HG02840 (cell line): ENCODE measurements around the gene IRF8.
"Not testable (repeated sequence)": the region's sequence is repeated elsewhere in the genome, so short reads cannot be mapped to it uniquely, and the experiment has no call there.

ENCODE experiments used
- ATAC-seq: cut with Tn5 transposase; IDR thresholded peaks from one replicate; pipeline ENCODE4 v1.9.1; 2021; ENCODE audit warnings: mild to moderate bottlenecking, moderate library complexity, moderate number of reproducible peaks; ENCODE audit not compliant: unreplicated experiment, low FRiP score

IRF8 gene

GRCh38 chr16:85898521-85899442 lies at the start of gene IRF8:
TSS of gene IRF8 (plus strand) at chr16:85899162. CDS start at chr16:85903016, 3,854 bp downstream.
- ATAC-seq: peak; percentile 40

- ATAC-seq: no peak
Measured at GRCh38 chr16:85849388-85849787, 49.6 kb upstream of the IRF8 start.

- ATAC-seq: no peak
Measured at GRCh38 chr16:85850344-85850880, 48.5 kb upstream of the IRF8 start.

GRCh38 chr16:85851034-85851785 lies 47.8 kb upstream of the IRF8 start:
- ATAC-seq: no peak

GRCh38 chr16:85853547-85854545 lies 45.1 kb upstream of the IRF8 start:
- no peak for ATAC-seq

- no peak for ATAC-seq
Measured at GRCh38 chr16:85854935-85855334, 44.0 kb upstream of the IRF8 start.

GRCh38 chr16:85856079-85856478 lies 42.9 kb upstream of the IRF8 start:
- ATAC-seq: no peak

GRCh38 chr16:85856585-85856984 lies 42.4 kb upstream of the IRF8 start:
- ATAC-seq: no peak

GRCh38 chr16:85857406-85857805 lies 41.6 kb upstream of the IRF8 start:
- no peak for ATAC-seq

- ATAC-seq: not testable (repeated sequence)
Measured at GRCh38 chr16:85858571-85858970, 40.4 kb upstream of the IRF8 start.

GRCh38 chr16:85858984-85859817 lies 39.8 kb upstream of the IRF8 start:
- no peak for ATAC-seq

- ATAC-seq: no peak
Measured at GRCh38 chr16:85859818-85860125, 39.2 kb upstream of the IRF8 start.

- no peak for ATAC-seq
Measured at GRCh38 chr16:85860413-85861094, 38.4 kb upstream of the IRF8 start.

GRCh38 chr16:85861095-85861825 lies 37.7 kb upstream of the IRF8 start:
- ATAC-seq: no peak

GRCh38 chr16:85862476-85863383 lies 36.2 kb upstream of the IRF8 start:
- ATAC-seq: no peak

- ATAC-seq: no peak
Measured at GRCh38 chr16:85863384-85863774, 35.6 kb upstream of the IRF8 start.

GRCh38 chr16:85864965-85865364 lies 34.0 kb upstream of the IRF8 start:
- ATAC-seq: no peak
